Gastrocnemius medialis (tissue), 4 donors: ENCODE results near the gene PDZD7.
A peak's percentile ranks its signal among the peaks of the same experiment; 100 is the strongest.

Experiments used
- CTCF ChIP-seq, 5 experiments: fragments of 450-650 bp in 3 of 5; fragments of 200-600 bp in 2 of 5; sonication (generic) in 2 of 5; IDR thresholded peaks in 4 of 5; conservative IDR thresholded peaks in 1 of 5; 1 replicate in 4 of 5; 2 replicates in 1 of 5; pipeline ENCODE4 v1.5.1; 2016 to 2019; ENCODE audit warnings: antibody characterized with exemption in 5 of 5, mild to moderate bottlenecking in 3 of 5, moderate library complexity in 3 of 5
- POLR2A ChIP-seq, 2 donors: fragments of 450-650 bp; IDR thresholded peaks; one replicate each; pipeline ENCODE4 v1.6.1; 2017; ENCODE audit warnings: antibody characterized with exemption in 2 of 2, mild to moderate bottlenecking in 2 of 2, moderate library complexity in 2 of 2

GRCh38 chr10:101041252-101041761, 10.4 kb upstream of the PDZD7 start:
- TF ChIP-seq POLR2A (IDR thresholded peaks at IDR 0.05) (no peak), CTCF (IDR thresholded peaks at IDR 0.05 in 4 of 5, conservative IDR thresholded peaks at IDR 0.05 in 1 of 5) (peak; percentile 74 to 87 (median 80))
